ENCODE results near the gene NFIA. TPM values are rescaled to one million over a fixed set of nuclear protein-coding genes. Genes with fewer than 3 reads are reported as not detected.

The NFIA gene
- total and polyA plus RNA-seq, 4 experiments from 2014 or later, result 5.1 to 7.3 (median 6.7) TPM

DNA sequence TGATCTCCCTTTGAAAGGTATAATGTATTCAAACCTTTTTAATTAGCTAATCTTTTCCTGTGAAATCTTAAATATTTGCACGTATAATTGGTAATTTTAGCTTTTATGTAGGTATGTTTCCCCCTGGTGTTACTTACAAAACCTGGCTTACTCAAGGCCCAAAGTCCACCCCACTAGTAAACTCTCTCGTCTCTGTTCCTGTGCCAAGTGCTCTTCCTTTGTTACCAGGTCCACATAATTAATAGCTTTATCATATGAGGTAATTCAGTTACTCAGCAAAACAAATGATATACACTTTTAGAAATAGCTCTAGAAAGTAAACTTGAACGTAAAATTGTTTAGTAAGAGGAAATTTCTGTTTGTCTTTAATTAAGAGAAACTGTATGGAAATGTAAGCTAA is 36.7 kb downstream of the NFIA start:
- intact Hi-C loops (cut with micrococcal nuclease), result no loop called here

DNA sequence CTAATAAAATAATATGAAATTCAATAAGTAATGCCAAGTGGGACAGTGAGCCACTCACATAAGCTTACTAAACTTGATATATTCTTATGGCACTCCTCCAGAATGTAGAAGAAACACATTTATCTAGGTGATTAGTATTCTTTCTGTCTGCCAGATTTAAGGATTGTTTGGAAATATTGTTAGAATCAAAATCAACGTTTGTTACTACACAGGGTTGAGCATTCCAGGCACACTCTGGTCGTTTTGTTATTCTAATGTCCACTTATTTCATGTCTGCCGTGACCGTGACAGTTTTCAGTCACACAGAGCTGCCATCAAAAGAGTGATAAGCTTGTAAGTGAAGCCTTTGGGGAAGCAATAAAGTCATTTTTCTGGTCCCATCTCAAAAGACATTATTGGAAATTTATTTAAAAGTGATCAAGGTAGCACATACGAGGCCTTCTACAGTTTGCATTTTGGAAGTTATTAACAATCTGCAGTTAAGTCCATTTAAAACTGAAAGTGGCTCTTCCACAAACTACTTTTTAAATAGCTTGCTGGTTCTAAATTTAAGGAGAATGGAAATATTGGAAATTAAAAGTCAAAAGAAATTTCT is 38.0 kb downstream of the NFIA start:
- H3K27me3 ChIP-seq (ENCODE audit: insufficient read depth, low read length), result no peaks in the 10 kb centered on the region
- H3K9me3 Mint-ChIP-seq, result peaks cover 0 to 1% (median 0%) of the 10 kb centered on the region in 8 donors
- no peak overlapping the region for H3K27ac Mint-ChIP-seq
- peaks cover 0 to 3% (median 0%) of the 10 kb centered on the region in 4 donors for H3K4me1 Mint-ChIP-seq
- no peaks in the 10 kb centered on the region for H3K9me3 ChIP-seq (ENCODE audit: control insufficient read depth in 1 of 2, low read length in 2 of 2)
- no peak overlapping the region for H3K4me3 ChIP-seq (ENCODE audit: low read length in 2 of 2)
- CTCF ChIA-PET (ENCODE audit: partially characterized antibody), result interaction anchor here (0.8 to 2.2 kb wide), 2 partner anchors 15 to 71 kb away, joined by 3 to 12 read pairs; no protein-coding TSS in a partner anchor
- DNase-seq, result no peak
- no peaks in the 10 kb centered on the region for H3K36me3 Mint-ChIP-seq
- POLR2A ChIA-PET (ENCODE audit: partially characterized antibody), result no interaction called here
- H3K27me3 Mint-ChIP-seq, result no peaks in the 10 kb centered on the region
- no peaks in the 10 kb centered on the region for H3K36me3 ChIP-seq (ENCODE audit: insufficient read depth, low read length)
- no peak overlapping the region for H3K4me3 Mint-ChIP-seq
- H3K4me1 ChIP-seq (ENCODE audit: insufficient read depth, low read length), result no peaks in the 10 kb centered on the region
- no peak overlapping the region for H3K27ac ChIP-seq (ENCODE audit: low read depth, low read length)
- intact Hi-C loops (cut with micrococcal nuclease), result loop anchor here (5.0 kb wide), 1 partner anchor 68 kb away; no protein-coding TSS in a partner anchor

More for the DNA sequence above, 36.7 kb downstream of the NFIA start:
- Mint-ChIP-seq H3K27ac (no peak overlapping the region), H3K36me3 (no peaks in the 10 kb centered on the region), H3K4me3 (no peak overlapping the region), H3K4me1 (peaks cover 0 to 1% (median 0%) of the 10 kb centered on the region in 4 donors), H3K27me3 (no peaks in the 10 kb centered on the region), H3K9me3 (peaks cover 0 to 1% (median 0%) of the 10 kb centered on the region in 8 donors)
- CTCF ChIA-PET (ENCODE audit: partially characterized antibody), result interaction anchor here (0.7 to 2.2 kb wide), 2 partner anchors 60 to 69 kb away, joined by 3 to 12 read pairs; no protein-coding TSS in a partner anchor
- H3K4me3 ChIP-seq (ENCODE audit: low read length in 2 of 2), result no peak overlapping the region
- H3K9me3 ChIP-seq (ENCODE audit: control insufficient read depth in 1 of 2, low read length in 2 of 2), result no peaks in the 10 kb centered on the region
- no peaks in the 10 kb centered on the region for H3K27me3 ChIP-seq (ENCODE audit: insufficient read depth, low read length)
- DNase-seq, result no peak
- H3K36me3 ChIP-seq (ENCODE audit: insufficient read depth, low read length), result no peaks in the 10 kb centered on the region
- H3K4me1 ChIP-seq (ENCODE audit: insufficient read depth, low read length), result no peaks in the 10 kb centered on the region
- no peak overlapping the region for H3K27ac ChIP-seq (ENCODE audit: low read depth, low read length)
- POLR2A ChIA-PET (ENCODE audit: partially characterized antibody), result no interaction called here

DNA sequence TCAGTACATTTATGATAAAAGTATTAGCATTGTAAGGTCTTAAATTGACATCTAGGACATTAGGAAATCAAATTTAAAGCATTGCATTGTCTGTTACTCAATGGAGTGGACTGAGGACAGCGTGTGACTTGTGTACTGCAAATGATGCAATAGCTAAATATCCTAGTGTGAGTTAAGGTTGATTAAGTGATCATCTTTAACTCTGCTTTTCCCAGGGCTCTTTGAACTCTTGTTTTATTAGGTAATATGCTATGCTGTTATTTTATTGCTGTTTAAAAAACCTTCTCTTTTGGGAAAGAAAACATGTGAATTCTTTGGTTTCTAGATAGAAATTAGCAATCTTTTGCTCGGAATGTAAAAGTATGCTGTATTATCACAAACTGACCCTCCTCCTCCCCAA is 38.6 kb downstream of the NFIA start:
- Histone ChIP-seq H3K4me1 (ENCODE audit: insufficient read depth, low read length) (no peaks in the 10 kb centered on the region), H3K4me3 (ENCODE audit: low read length in 2 of 2) (no peak overlapping the region), H3K27ac (ENCODE audit: low read depth, low read length) (no peak overlapping the region), H3K36me3 (ENCODE audit: insufficient read depth, low read length) (no peaks in the 10 kb centered on the region), H3K9me3 (ENCODE audit: control insufficient read depth in 1 of 2, low read length in 2 of 2) (no peaks in the 10 kb centered on the region), H3K27me3 (ENCODE audit: insufficient read depth, low read length) (no peaks in the 10 kb centered on the region)
- DNase-seq, result no peak
- H3K4me3 Mint-ChIP-seq, result no peak overlapping the region
- no peaks in the 10 kb centered on the region for H3K27me3 Mint-ChIP-seq
- ChIA-PET POLR2A (ENCODE audit: partially characterized antibody) (no interaction called here), CTCF (ENCODE audit: partially characterized antibody) (interaction anchor here (0.8 kb wide), 1 partner anchor 14 kb away, joined by 3 read pairs; no protein-coding TSS in a partner anchor)
- no peaks in the 10 kb centered on the region for H3K36me3 Mint-ChIP-seq
- intact Hi-C loops (cut with micrococcal nuclease), result loop anchor here (5.0 kb wide), 1 partner anchor 69 kb away; no protein-coding TSS in a partner anchor
- H3K27ac Mint-ChIP-seq, result no peak overlapping the region
- peaks cover 0 to 3% (median 0%) of the 10 kb centered on the region in 4 donors for H3K4me1 Mint-ChIP-seq
- H3K9me3 Mint-ChIP-seq, result no peaks in the 10 kb centered on the region

DNA sequence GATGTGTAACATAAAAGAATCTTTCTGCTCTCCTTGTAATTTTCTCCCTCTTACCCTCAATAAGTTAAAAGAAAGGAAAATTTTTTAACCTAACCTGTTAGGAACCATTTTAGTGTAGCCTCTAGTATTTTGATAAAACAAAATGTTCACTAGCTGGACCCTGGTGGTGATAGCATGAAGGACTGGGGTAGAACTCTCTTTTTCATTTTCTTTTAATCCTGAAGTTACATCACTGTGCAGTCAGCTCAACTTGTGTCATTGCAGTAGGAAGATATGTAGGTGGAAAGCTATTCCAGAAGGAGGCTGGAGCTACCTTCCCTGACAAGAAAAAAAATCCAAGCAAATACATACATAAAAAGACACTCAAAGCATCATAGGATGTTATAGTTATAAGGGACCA is 39.3 kb downstream of the NFIA start:
- no peak for DNase-seq
- Mint-ChIP-seq H3K27ac (no peak overlapping the region), H3K36me3 (no peaks in the 10 kb centered on the region), H3K9me3 (no peaks in the 10 kb centered on the region), H3K27me3 (no peaks in the 10 kb centered on the region), H3K4me3 (no peak overlapping the region), H3K4me1 (peaks cover 0 to 3% (median 0%) of the 10 kb centered on the region in 4 donors)
- Histone ChIP-seq H3K9me3 (ENCODE audit: control insufficient read depth in 1 of 2, low read length in 2 of 2) (no peaks in the 10 kb centered on the region), H3K4me3 (ENCODE audit: low read length in 2 of 2) (no peak overlapping the region), H3K4me1 (ENCODE audit: insufficient read depth, low read length) (no peaks in the 10 kb centered on the region), H3K27me3 (ENCODE audit: insufficient read depth, low read length) (no peaks in the 10 kb centered on the region), H3K36me3 (ENCODE audit: insufficient read depth, low read length) (no peaks in the 10 kb centered on the region), H3K27ac (ENCODE audit: low read depth, low read length) (no peak overlapping the region)
- intact Hi-C loops (cut with micrococcal nuclease), result loop anchor here (5.0 kb wide), 1 partner anchor 69 kb away; no protein-coding TSS in a partner anchor
- CTCF ChIA-PET (ENCODE audit: partially characterized antibody), result no interaction called here
- POLR2A ChIA-PET (ENCODE audit: partially characterized antibody), result no interaction called here

- H3K9me3 Mint-ChIP-seq, result no peaks in the 10 kb centered on the region
- Histone ChIP-seq H3K4me1 (ENCODE audit: insufficient read depth, low read length) (no peaks in the 10 kb centered on the region), H3K9me3 (ENCODE audit: control insufficient read depth in 1 of 2, low read length in 2 of 2) (no peaks in the 10 kb centered on the region), H3K27me3 (ENCODE audit: insufficient read depth, low read length) (no peaks in the 10 kb centered on the region), H3K27ac (ENCODE audit: low read depth, low read length) (no peak overlapping the region), H3K36me3 (ENCODE audit: insufficient read depth, low read length) (no peaks in the 10 kb centered on the region), H3K4me3 (ENCODE audit: low read length in 2 of 2) (no peak overlapping the region)
- POLR2A ChIA-PET (ENCODE audit: partially characterized antibody), result no interaction called here
- H3K27me3 Mint-ChIP-seq, result no peaks in the 10 kb centered on the region
- no peak overlapping the region for H3K27ac Mint-ChIP-seq
- no peaks in the 10 kb centered on the region for H3K36me3 Mint-ChIP-seq
- CTCF ChIA-PET (ENCODE audit: partially characterized antibody), result interaction anchor here (1.7 kb wide), 1 partner anchor 72 kb away, joined by 5 read pairs; no protein-coding TSS in a partner anchor
- no peak for DNase-seq
- peaks cover 0 to 3% (median 0%) of the 10 kb centered on the region in 4 donors for H3K4me1 Mint-ChIP-seq
- intact Hi-C loops (cut with micrococcal nuclease), result loop anchor here (5.0 kb wide), 1 partner anchor 70 kb away; no protein-coding TSS in a partner anchor
- H3K4me3 Mint-ChIP-seq, result no peak overlapping the region
These were observed 40.0 kb downstream of the NFIA start for GRCh38 chr1:61122389-61122788.

GRCh38 chr1:61123326-61123725 is 41.0 kb downstream of the NFIA start:
- intact Hi-C loops (cut with micrococcal nuclease), result loop anchor here (5.0 kb wide), 1 partner anchor 71 kb away; no protein-coding TSS in a partner anchor
- H3K4me3 Mint-ChIP-seq, result no peak overlapping the region
- POLR2A ChIA-PET (ENCODE audit: partially characterized antibody), result interaction anchor here (1.3 kb wide), 1 partner anchor 46 kb away, joined by 3 read pairs; no protein-coding TSS in a partner anchor
- no peaks in the 10 kb centered on the region for H3K4me1 ChIP-seq (ENCODE audit: insufficient read depth, low read length)
- no peak overlapping the region for H3K27ac Mint-ChIP-seq
- H3K4me3 ChIP-seq (ENCODE audit: low read length in 2 of 2), result no peak overlapping the region
- no peaks in the 10 kb centered on the region for H3K36me3 ChIP-seq (ENCODE audit: insufficient read depth, low read length)
- H3K4me1 Mint-ChIP-seq, result peaks cover 0 to 3% (median 0%) of the 10 kb centered on the region in 4 donors
- H3K27me3 Mint-ChIP-seq, result no peaks in the 10 kb centered on the region
- DNase-seq, result no peak
- CTCF ChIA-PET (ENCODE audit: partially characterized antibody), result interaction anchor here (1.7 kb wide), 1 partner anchor 73 kb away, joined by 5 read pairs; no protein-coding TSS in a partner anchor
- no peaks in the 10 kb centered on the region for H3K9me3 Mint-ChIP-seq
- no peaks in the 10 kb centered on the region for H3K36me3 Mint-ChIP-seq
- no peak overlapping the region for H3K27ac ChIP-seq (ENCODE audit: low read depth, low read length)
- no peaks in the 10 kb centered on the region for H3K9me3 ChIP-seq (ENCODE audit: control insufficient read depth in 1 of 2, low read length in 2 of 2)
- H3K27me3 ChIP-seq (ENCODE audit: insufficient read depth, low read length), result no peaks in the 10 kb centered on the region

GRCh38 chr1:61124078-61124477 is 41.7 kb downstream of the NFIA start:
- H3K4me1 ChIP-seq (ENCODE audit: insufficient read depth, low read length), result no peaks in the 10 kb centered on the region
- no peaks in the 10 kb centered on the region for H3K36me3 ChIP-seq (ENCODE audit: insufficient read depth, low read length)

More at GRCh38 chr1:61124078-61124477, 41.7 kb downstream of the NFIA start:
- DNase-seq, result no peak
- intact Hi-C loops (cut with micrococcal nuclease), result loop anchor here (5.0 kb wide), 1 partner anchor 72 kb away; no protein-coding TSS in a partner anchor
- no peaks in the 10 kb centered on the region for H3K36me3 Mint-ChIP-seq
- Histone ChIP-seq H3K27ac (ENCODE audit: low read depth, low read length) (no peak overlapping the region), H3K27me3 (ENCODE audit: insufficient read depth, low read length) (no peaks in the 10 kb centered on the region), H3K4me3 (ENCODE audit: low read length in 2 of 2) (no peak overlapping the region), H3K9me3 (ENCODE audit: control insufficient read depth in 1 of 2, low read length in 2 of 2) (no peaks in the 10 kb centered on the region)
- H3K4me3 Mint-ChIP-seq, result no peak overlapping the region
- ChIA-PET POLR2A (ENCODE audit: partially characterized antibody) (interaction anchor here (1.3 kb wide), 1 partner anchor 47 kb away, joined by 3 read pairs; no protein-coding TSS in a partner anchor), CTCF (ENCODE audit: partially characterized antibody) (interaction anchor here (1.7 kb wide), 1 partner anchor 74 kb away, joined by 5 read pairs; no protein-coding TSS in a partner anchor)
- H3K4me1 Mint-ChIP-seq, result peaks cover 0 to 3% (median 0%) of the 10 kb centered on the region in 4 donors
- H3K9me3 Mint-ChIP-seq, result no peaks in the 10 kb centered on the region
- no peaks in the 10 kb centered on the region for H3K27me3 Mint-ChIP-seq
- no peak overlapping the region for H3K27ac Mint-ChIP-seq

Measured in CD4-positive, alpha-beta memory T cell (primary cell).